ENCODE results near the gene UBE2R2.
A peak's percentile ranks its signal among the peaks of the same experiment; 100 is the strongest.
"Not testable (repeated sequence)": the region's sequence is repeated elsewhere in the genome, so short reads cannot be mapped to it uniquely, and the experiment has no call there.

Gene UBE2R2

GRCh38 chr9:33799928-33800704 lies 16.8 kb upstream of the UBE2R2 start:
- no peak for DNase-seq

DNA sequence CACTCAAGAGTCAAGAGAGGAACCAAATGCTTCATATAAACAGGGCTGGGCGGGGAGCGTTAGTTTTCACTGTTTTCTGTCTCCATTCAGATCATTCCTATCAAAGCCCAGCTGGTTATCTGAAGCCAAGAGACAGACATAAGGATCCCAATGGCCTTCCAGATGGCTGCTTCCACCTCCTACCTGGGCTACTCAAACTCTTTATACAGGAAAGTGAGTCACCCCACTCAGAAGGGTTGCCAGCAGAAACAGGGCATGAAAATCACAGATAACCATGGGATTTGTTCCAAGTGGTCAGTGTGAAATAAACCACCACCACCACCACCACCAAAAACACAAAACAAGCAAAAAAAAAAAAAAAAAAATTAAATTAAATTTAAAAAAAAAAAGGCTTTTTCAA lies 16.1 kb upstream of the UBE2R2 start:
- DNase-seq: no peak

GRCh38 chr9:33801943-33802500 lies 14.9 kb upstream of the UBE2R2 start:
- not testable (repeated sequence) for DNase-seq

- DNase-seq: not testable (repeated sequence)
These were observed 12.8 kb upstream of the UBE2R2 start for GRCh38 chr9:33804196-33804595.

DNA sequence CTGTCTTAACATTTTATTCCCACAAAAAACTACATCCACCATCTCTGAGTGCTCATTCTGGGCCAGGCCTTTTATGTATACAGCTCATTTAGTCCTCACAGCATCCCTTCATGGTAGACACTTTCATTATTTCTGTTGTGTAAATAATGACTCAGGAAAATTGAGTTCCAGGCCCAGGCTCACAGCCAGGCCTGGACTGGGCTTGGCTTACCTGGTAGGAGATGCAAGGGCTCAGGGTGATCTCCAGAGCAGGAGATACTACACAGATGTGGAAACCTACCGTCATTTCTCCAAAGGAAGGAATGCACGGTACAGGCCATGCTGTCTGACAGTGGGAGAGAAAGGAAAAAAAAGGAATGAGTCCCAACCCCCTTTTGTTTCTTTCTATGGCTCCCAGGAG lies 9.8 kb upstream of the UBE2R2 start:
- DNase-seq: not testable (repeated sequence)

- DNase-seq: not testable (repeated sequence)
These were observed 8.0 kb upstream of the UBE2R2 start for GRCh38 chr9:33808979-33809322.

DNA sequence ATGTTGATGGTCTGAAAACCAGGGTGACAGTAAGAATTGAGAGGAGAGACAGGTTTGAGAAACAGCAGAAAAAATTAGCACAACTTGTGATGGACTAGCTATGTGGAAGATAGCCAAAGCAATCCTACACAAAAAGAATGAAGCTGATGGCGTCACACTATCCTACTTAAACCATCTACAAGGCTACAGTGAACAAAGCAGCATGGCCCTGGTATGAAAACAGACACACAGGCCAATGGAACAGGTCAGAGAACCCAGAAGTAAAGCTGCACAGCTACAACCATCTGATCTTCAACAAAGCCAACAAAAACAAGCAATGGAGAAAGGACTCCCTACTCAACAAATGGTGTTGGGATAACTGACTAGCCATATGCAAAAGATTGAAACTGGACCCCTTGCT lies 7.5 kb upstream of the UBE2R2 start:
- DNase-seq: no peak

GRCh38 chr9:33813712-33814641 lies 3.0 kb upstream of the UBE2R2 start:
- peak; percentile 53 for DNase-seq

- no peak for DNase-seq
These were observed 1.2 kb upstream of the UBE2R2 start for GRCh38 chr9:33815781-33816180.

DNA sequence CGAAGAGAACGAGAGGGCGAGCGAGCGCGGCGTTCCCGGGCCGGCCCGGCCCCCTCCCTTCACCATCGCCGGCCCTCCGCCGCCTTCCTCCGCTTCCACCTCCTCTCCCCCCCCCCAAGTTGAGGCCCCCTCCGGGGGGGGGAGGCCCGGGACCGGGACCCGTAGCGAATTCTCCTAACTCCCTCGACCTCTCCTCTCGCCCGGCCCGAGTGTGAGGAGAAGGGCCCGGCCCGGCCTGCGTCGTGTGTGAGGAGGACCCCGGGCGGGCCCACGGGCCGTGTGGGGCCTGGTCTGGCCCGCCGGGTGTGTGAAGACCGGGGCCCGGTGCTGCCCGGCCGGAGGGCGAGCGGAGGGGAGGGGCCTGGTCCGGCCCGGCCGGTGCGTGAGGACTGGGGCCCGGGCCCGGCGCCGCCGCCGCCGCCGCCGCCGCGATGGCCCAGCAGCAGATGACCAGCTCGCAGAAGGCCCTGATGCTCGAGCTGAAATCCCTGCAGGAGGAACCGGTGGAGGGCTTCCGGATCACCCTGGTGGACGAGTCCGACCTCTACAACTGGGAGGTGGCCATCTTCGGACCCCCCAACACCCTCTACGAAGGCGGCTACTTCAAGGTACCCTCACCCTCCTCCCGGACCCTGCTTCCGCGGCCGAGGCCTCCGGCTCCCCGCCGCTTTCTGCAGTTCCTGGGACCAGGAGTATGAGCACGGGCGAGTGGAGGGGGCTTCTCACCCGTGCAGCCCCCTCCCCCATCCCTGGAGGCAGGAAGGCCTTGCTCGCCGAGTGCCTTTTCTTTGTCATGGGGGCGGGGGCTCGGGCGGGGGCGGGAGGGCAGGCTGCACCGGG lies 587 bp downstream of the UBE2R2 start:
- peak; percentile 87 for DNase-seq

DNA sequence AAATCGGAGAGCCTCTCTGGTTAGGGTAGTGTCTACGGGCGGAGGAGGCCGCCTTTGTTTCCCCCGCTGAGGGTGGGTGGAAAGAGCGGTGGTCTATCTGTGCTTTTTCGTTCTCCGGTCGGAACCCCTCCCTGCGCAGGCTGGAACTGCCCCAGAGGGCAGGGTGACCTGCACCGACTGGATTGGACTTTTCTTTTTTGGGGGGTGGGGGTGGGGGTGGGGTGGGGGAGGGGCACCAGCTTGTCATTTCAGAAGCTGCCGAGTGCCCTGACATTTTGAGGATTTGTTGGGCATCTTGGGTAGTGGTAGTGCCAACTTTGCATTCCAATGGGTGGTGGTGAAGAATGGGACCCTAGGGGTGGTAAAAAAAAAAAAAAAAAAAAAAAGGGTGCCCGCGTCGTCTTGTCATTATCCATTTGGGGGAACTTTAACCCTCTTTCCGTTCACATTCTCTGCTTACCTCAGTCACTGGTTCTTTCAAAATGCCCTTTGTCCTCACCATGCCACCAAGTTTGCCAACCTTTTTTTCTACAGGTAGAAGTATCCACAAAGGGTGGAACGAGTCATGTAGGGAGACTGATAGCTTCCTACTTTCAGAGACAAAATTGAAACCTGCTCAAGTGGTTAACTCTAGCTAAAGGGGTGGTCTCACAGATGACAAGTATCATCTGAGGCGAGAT lies 1.3 kb downstream of the UBE2R2 start:
- DNase-seq: peak; percentile 62

- DNase-seq: no peak
These were observed 2.0 kb downstream of the UBE2R2 start for GRCh38 chr9:33818847-33819500.

- DNase-seq: no peak
These were observed 3.3 kb downstream of the UBE2R2 start for GRCh38 chr9:33820231-33820745.

- DNase-seq: no peak
These were observed 6.8 kb downstream of the UBE2R2 start for GRCh38 chr9:33823801-33824200.

DNA sequence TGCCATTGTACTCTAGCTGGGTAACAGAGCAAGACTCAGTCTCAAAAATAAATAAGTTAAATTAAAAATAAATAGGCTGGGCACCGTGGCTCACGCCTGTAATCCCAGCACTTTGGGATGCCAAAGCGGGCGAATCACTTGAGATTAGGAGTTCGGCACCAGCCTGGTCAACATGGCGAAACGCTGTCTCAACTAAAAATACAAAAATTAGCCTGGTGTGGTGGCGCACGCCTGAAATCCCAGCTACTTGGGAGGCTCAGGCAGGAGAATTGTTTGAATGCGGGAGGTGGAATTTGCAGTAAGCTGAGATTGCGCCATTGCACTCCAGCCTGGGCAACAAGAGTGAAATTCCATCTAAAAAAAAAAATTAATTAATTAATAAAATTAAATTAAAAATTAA lies 10.3 kb downstream of the UBE2R2 start:
- not testable (repeated sequence) for DNase-seq

DNA sequence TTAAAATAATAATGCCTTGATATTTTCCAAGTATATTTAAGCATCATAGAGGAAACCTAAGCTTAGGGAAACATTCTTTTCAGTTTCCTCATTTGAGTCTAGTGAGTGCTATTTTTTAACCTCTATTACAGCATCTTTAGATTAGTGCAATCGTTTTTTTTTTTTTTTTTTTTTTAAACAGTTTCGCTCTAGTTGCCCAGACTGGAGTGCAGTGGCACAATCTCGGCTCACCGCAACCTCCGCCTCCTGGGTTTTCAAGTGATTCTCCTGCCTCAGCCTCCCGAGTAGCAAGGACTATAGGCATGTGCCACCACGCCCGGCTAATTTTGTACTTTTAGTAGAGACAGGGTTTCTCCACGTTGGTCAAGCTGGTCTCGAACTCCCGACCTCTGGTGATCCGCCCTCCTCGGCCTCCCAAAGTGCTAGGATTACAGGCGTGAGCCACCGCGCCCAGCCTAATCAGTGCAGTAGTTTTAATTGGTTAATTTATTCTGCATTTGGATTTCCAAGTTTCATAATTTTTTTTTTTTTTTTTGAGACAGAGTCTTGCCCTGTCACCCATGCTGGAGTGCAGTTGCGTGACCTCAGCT lies 12.8 kb downstream of the UBE2R2 start:
- DNase-seq: not testable (repeated sequence)

DNA sequence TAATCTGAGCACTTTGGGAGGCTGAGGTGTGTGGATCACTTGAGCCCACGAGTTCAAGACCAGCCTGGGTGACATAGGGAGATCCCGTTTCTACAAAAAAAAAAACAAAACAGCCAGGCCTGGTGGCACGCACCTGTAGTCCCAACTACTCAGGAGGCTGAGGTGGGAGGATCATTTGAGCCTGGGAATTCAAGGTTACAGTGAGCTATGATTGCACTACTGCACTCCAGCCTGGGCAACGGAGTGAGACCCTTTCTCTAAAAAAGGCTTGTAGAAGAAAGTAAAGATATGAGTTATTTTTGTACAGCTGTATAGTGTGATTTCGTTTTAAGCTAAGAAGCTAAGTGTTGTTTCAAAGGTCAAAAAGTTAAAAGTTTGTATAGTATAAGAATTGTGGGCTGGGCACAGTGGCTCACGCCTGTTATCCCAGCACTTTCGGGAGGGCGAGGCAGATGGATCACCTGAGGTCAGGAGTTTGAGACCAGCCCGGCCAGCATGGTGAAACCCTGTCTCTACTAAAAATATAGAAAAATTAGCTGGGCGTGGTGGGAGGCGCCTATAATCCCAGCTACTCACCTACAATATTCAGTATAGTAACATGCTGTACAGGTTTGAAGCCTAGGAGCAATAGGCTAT lies 18.8 kb downstream of the UBE2R2 start:
- DNase-seq: no peak

- not testable (repeated sequence) for DNase-seq
These were observed 19.3 kb downstream of the UBE2R2 start for GRCh38 chr9:33836261-33836660.

DNA sequence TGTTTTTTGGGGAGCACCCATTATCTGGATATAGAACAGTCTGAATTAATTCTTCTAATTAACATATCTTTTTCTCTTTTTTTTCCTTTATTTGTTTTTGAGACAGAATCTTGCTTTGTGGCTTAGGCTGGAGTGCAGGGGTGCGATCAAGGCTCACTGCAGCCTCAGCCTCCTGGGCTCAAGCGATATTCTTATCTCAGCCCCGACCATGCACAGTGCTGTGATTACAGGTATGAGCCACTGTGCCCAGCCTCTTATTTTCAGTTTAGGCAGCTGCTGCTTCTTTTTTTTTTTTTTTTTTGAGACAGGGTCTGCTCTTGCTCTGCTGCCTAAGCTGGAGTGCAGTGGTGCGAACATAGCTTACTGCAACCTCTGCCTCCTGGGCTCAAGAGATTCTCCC lies 20.2 kb downstream of the UBE2R2 start:
- no peak for DNase-seq

DNA sequence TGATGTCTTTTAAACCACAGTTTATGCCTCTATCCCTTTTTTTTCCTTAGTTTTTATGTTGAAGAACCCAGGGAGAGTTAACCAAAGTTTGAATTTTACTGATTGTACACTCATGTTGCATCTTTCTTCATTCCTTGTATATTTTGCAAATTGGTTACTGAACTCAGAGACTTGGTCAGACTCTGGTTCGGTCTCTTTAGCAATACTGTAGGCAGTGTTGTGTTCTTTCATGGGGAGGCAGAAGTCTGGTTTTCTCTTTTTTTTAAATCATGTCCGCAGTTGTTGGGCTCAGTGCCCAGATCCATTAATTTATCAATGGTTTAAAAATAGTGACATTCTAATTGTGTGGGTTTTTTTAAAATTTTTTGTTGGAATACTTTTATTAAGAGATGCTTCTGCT lies 23.4 kb downstream of the UBE2R2 start:
- DNase-seq: no peak
